Cardiac muscle cell (in vitro differentiated cells and primary cell): ENCODE results near the gene SLAIN1. TPM values are rescaled to one million over a fixed set of nuclear protein-coding genes. Genes with fewer than 3 reads are reported as not detected.

Experiments used
- DNase-seq, 2 donors: peaks; one replicate each; pipeline versions ENCODE4 v3.0.0 to v3.0.0-alpha.2; 2010 to 2017; ENCODE audit warnings: low read depth in 1 of 2, low spot score in 1 of 2
- H3K27ac ChIP-seq: fragments of 200-600 bp; sonication (generic); 2 replicates; pipeline ENCODE4 v1.5.1; 2016
- H3K27me3 ChIP-seq: fragments of 200-600 bp; sonication (generic); 2 replicates; pipeline ENCODE4 v1.6.0; 2016; ENCODE audit warnings: control low read depth
- H3K36me3 ChIP-seq: fragments of 200-600 bp; sonication (generic); 2 replicates; pipeline ENCODE4 v1.5.1; 2016; ENCODE audit warnings: control low read depth
- H3K4me1 ChIP-seq: fragments of 200-600 bp; sonication (generic); 2 replicates; pipeline ENCODE4 v1.8.1; 2017; ENCODE audit warnings: low read depth, mild to moderate bottlenecking, mixed run types
- H3K4me3 ChIP-seq: fragments of 200-600 bp; sonication (generic); 2 replicates; pipeline ENCODE4 v1.5.1; 2016; ENCODE audit warnings: mild to moderate bottlenecking
- H3K9me3 ChIP-seq: fragments of 200-600 bp; sonication (generic); 2 replicates; pipeline ENCODE4 v1.5.1; 2017; ENCODE audit warnings: low read depth, mild to moderate bottlenecking, control low read depth
- polyA plus RNA-seq: library from polyadenylated mRNA; unstranded; fragments of >200 nt; fragmentation: Nextera tagmentation; extraction: Ambion mirVana; gene quantifications from 2 replicates; pipeline ENCODE4 v1.2.1, GENCODE V29; 2016
- total RNA-seq: library from RNA; depleted of rRNA; stranded (reverse); fragments of >200 nt; gene quantifications from 2 replicates; pipeline ENCODE4 v1.2.3, GENCODE V29; 2016
- TF ChIP-seq, protein P1 (sequence below): IDR thresholded peaks from 2 replicates; pipeline ENCODE4 v1.5.1; 2012; ENCODE audit warnings: low read depth, mild to moderate bottlenecking, low read length

SLAIN1 gene
- total and polyA plus RNA-seq, 2 experiments from 2014 or later: 21.2 to 21.6 TPM

- no peak overlapping the region for H3K4me3 ChIP-seq
- TF ChIP-seq, protein P1, sequence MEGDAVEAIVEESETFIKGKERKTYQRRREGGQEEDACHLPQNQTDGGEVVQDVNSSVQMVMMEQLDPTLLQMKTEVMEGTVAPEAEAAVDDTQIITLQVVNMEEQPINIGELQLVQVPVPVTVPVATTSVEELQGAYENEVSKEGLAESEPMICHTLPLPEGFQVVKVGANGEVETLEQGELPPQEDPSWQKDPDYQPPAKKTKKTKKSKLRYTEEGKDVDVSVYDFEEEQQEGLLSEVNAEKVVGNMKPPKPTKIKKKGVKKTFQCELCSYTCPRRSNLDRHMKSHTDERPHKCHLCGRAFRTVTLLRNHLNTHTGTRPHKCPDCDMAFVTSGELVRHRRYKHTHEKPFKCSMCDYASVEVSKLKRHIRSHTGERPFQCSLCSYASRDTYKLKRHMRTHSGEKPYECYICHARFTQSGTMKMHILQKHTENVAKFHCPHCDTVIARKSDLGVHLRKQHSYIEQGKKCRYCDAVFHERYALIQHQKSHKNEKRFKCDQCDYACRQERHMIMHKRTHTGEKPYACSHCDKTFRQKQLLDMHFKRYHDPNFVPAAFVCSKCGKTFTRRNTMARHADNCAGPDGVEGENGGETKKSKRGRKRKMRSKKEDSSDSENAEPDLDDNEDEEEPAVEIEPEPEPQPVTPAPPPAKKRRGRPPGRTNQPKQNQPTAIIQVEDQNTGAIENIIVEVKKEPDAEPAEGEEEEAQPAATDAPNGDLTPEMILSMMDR: no peak
- no peaks in the 10 kb centered on the region for H3K27me3 ChIP-seq
- H3K36me3 ChIP-seq: peaks cover 8% of the 10 kb centered on the region
- H3K27ac ChIP-seq: no peak overlapping the region
- DNase-seq: no peak
- H3K9me3 ChIP-seq: no peaks in the 10 kb centered on the region
- no peaks in the 10 kb centered on the region for H3K4me1 ChIP-seq
Observed at GRCh38 chr13:77767413-77767812, 69.9 kb downstream of the SLAIN1 start.

GRCh38 chr13:77774181-77774580 lies 76.7 kb downstream of the SLAIN1 start:
- no peak overlapping the region for H3K4me3 ChIP-seq
- no peak for DNase-seq

DNA sequence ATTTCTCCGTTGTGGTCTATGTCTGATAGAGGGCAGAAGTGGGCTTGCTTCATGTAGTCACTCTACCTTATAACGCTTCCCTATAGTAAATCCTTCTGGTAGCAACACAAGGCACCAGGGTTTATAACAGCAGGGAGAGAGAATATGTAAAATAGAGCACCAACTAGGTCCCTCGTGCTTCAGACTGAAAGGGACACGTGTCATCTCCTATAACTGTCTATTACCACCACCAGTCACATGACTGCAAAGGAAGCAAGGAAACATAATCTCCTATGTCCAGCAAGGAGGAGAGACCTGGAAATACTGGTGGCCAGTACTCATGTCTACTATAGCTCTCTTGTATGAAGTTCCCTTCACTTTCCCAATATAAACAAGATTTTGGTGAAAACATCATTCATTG lies 79.2 kb downstream of the SLAIN1 start:
- Histone ChIP-seq H3K27ac (no peak overlapping the region), H3K4me1 (peaks cover 5% of the 10 kb centered on the region), H3K27me3 (no peaks in the 10 kb centered on the region), H3K9me3 (no peaks in the 10 kb centered on the region), H3K4me3 (no peak overlapping the region), H3K36me3 (no peaks in the 10 kb centered on the region)
- no peak for DNase-seq
- TF ChIP-seq, protein P1: no peak

More at GRCh38 chr13:77774181-77774580, 76.7 kb downstream of the SLAIN1 start:
- no peaks in the 10 kb centered on the region for H3K4me1 ChIP-seq
- no peak overlapping the region for H3K27ac ChIP-seq
- H3K27me3 ChIP-seq: no peaks in the 10 kb centered on the region
- no peaks in the 10 kb centered on the region for H3K36me3 ChIP-seq
- H3K9me3 ChIP-seq: no peaks in the 10 kb centered on the region
- TF ChIP-seq, protein P1: no peak

- H3K4me3 ChIP-seq: no peak overlapping the region
- peaks cover 5% of the 10 kb centered on the region for H3K4me1 ChIP-seq
- no peak overlapping the region for H3K27ac ChIP-seq
- no peaks in the 10 kb centered on the region for H3K36me3 ChIP-seq
- no peaks in the 10 kb centered on the region for H3K9me3 ChIP-seq
- peak; percentile 73 to 87 for DNase-seq
- H3K27me3 ChIP-seq: no peaks in the 10 kb centered on the region
- TF ChIP-seq, protein P1: peak; percentile 57
Observed at GRCh38 chr13:77779552-77780272, 82.2 kb downstream of the SLAIN1 start.

GRCh38 chr13:77781808-77782207 lies 84.3 kb downstream of the SLAIN1 start:
- Histone ChIP-seq H3K27ac (no peak overlapping the region), H3K4me3 (no peak overlapping the region), H3K27me3 (no peaks in the 10 kb centered on the region), H3K9me3 (no peaks in the 10 kb centered on the region), H3K4me1 (peaks cover 5% of the 10 kb centered on the region), H3K36me3 (no peaks in the 10 kb centered on the region)
- peak in 1 of 2 donors; percentile 60 for DNase-seq
- TF ChIP-seq, protein P1: no peak
